GM21367 (cell line): ENCODE results near the gene RNF144B.
"Not testable (repeated sequence)": the region's sequence is repeated elsewhere in the genome, so short reads cannot be mapped to it uniquely, and the experiment has no call there.

ENCODE experiments used
- ATAC-seq: cut with Tn5 transposase; IDR thresholded peaks from one replicate; pipeline ENCODE4 v1.9.1; 2021; ENCODE audit not compliant: unreplicated experiment

The RNF144B gene

GRCh38 chr6:18439581-18439980, 52.4 kb downstream of the RNF144B start:
- no peak for ATAC-seq

DNA sequence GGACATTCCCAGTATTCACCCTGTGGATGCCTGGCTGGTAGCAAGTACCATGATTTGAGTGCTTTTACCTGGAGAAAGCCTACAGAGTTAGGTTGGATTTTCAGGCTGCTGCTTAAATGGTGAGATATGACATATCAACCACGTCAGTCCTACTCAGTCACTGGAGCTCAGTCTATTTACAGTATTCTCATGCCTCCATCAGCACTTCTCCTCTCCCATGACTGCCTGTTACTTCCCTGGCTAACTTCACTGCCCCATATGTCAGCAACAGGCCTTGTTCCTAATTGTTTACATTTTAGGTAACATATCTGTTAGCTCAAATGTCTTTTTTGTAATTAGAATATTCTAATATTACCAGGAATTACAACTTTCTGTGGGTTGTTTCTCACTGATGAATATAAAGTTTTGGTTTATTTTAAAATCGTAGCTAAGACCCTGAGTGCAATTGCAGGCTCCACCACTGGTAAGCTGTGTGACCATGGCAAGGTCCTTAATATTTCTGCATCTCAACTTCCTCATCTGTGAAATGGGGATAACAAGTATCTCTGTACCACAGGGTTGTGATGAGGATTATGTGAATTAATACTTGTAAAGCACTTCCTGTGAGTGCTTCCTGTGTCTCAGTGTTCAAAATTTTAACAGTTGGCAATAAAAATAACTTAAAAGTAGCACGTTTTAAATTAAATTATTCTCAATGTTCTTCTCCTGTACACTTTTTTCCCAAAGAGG, 54.3 kb downstream of the RNF144B start:
- no peak for ATAC-seq

GRCh38 chr6:18444111-18444510, 57.0 kb downstream of the RNF144B start:
- ATAC-seq: no peak

DNA sequence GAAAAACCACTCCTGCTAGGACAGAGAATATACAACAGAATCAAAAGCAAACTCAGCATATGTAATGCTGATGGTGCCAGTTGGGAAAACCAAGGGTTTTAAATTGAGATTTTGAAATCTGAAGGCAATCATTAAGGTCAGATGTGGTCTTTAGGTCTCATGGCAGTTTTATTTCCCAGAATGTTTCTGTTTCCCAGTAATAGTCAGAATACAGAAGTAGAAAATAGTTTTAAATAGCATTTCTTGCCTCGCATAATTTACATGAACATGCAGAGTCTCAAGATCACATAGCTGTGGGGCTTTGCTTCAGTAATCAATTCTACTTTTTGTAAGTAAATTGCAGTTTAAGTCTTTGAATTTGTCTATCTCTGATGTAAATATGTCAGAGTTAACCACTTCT, 58.1 kb downstream of the RNF144B start:
- ATAC-seq: no peak

- ATAC-seq: no peak
Measured at GRCh38 chr6:18446771-18447170, 59.6 kb downstream of the RNF144B start.

GRCh38 chr6:18447552-18447951, 60.4 kb downstream of the RNF144B start:
- ATAC-seq: no peak

DNA sequence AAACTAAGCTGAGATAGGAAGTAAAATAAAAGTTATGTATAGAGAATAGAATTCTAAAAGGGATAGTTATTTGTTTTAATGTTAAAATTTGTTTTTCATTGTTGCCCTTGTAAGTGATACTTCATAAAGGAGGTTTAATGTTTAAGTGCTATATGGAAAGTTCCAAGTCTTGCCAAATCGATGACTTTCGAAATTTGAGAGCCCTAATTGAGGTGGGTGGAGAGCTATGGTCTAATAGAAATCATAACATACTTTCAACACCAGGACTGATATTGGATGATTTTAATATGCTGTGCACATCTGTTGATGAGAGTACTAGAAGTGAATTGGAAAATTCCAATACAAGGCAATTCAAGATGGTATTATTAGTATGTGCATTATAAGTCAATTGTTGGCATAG, 64.6 kb downstream of the RNF144B start:
- no peak for ATAC-seq

- ATAC-seq: no peak
Measured at GRCh38 chr6:18454446-18454845, 67.3 kb downstream of the RNF144B start.

GRCh38 chr6:18457065-18457737, 70.1 kb downstream of the RNF144B start:
- no peak for ATAC-seq

GRCh38 chr6:18458086-18458485, 70.9 kb downstream of the RNF144B start:
- not testable (repeated sequence) for ATAC-seq

GRCh38 chr6:18463429-18463828, 76.3 kb downstream of the RNF144B start:
- no peak for ATAC-seq

GRCh38 chr6:18464176-18464575, 77.0 kb downstream of the RNF144B start:
- ATAC-seq: no peak

DNA sequence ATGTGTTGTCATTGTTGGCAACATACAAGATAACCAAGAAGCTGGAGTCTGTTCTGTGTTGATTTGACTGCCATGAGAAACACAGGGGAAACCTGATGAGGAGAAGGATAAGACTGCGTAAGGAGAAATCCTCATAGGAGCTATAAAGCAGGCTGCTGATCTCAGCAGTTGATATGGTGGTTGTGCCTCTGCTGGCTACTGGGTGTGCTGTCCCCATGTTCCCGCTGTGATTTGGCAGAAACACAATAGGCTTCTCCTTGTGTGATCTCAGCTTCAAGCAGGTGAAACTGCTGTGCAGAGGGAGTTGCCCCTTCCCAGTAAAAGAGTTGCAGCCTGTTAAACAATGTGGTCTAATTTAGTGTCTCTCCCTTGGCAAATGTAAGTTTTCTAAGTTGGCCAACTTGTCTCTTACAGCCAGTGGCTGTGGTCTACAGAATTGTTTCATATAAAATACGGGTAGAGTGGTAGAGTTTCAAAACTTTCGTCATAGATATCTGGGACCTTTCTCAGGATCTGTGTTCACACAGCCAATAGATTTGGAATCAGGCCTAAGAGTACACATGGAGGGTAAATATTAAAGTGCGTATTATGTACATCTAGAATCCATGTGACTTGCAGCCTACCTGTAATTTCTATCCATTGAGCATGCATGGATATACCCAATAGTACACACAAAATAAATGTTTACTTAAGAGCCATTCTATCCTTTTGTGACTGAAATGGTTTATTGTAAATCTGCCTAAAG, 78.4 kb downstream of the RNF144B start:
- ATAC-seq: no peak

DNA sequence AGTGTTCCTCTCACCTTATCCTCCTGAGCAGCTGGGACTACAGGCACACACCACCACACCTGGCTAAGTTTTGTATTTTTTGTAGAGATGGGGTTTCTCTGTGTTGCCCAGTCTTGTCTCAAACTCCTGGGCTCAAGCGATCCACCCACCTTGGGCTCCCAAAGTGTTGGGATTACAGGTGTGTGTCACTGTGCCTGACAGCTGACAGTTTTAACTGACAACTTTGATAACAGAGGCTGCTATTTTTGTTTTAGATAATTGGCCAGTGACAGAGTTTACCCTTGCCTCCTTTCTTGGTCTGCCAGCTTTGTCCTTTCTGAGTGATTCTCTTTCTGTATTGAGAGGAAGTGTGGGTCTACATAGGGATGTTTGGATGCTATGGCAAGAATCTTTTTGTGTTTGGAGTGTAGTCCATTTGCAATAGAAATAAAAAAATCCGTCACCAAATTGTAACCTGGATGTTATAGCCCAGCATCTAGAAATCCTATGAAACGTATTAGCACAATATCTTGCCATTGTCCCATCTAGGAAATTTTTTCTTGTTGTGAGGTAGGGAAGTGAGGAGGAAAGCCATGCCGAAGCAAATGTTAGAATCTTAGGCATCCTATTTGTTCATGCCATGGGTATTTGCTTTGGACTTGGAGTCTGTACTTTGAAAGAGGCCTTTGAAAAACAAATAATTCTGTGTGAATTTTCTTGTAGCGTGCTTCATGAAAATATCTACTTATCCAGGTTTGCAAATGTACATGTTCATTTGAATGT, 80.8 kb downstream of the RNF144B start:
- no peak for ATAC-seq

DNA sequence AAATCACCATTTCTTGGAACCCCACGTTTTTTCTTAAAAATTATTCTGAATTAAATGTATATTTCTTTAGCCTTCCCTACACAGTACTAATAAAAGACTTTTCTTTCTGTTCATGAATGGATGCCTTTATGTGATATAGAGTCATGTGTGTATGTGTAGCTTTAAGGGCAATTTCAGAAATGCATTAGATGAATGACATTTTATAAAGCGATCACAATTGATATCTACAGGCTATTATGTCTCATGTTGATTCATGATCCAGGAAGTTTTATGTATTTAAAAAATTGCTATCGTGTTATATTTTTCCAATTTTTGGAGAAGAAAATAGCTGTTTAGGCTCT, 81.3 kb downstream of the RNF144B start:
- ATAC-seq: no peak

GRCh38 chr6:18469536-18469935, 82.4 kb downstream of the RNF144B start:
- no peak for ATAC-seq

- ATAC-seq: no peak
Measured at GRCh38 chr6:18471232-18471964, 84.2 kb downstream of the RNF144B start.

DNA sequence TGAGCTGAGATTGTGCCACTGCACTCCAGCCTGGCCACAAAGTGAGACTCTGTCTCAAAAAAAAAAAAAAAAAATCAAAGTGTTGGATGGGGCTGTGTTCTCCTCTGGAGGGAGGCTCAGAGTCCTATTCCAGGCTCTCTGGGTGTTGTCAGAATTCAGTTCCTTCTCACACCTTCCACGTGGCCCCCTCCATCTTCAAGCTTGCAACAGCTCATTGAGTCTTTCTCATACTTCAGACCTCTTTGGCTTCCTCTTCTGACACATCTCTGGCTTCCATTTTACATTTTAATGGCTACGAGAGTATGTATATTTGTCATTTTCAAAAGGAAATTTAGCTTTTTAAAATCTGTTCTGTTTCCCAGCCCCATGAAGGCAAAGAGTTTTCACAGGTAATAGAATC, 85.8 kb downstream of the RNF144B start:
- ATAC-seq: no peak

- no peak for ATAC-seq
Measured at GRCh38 chr6:18473755-18474154, 86.6 kb downstream of the RNF144B start.

DNA sequence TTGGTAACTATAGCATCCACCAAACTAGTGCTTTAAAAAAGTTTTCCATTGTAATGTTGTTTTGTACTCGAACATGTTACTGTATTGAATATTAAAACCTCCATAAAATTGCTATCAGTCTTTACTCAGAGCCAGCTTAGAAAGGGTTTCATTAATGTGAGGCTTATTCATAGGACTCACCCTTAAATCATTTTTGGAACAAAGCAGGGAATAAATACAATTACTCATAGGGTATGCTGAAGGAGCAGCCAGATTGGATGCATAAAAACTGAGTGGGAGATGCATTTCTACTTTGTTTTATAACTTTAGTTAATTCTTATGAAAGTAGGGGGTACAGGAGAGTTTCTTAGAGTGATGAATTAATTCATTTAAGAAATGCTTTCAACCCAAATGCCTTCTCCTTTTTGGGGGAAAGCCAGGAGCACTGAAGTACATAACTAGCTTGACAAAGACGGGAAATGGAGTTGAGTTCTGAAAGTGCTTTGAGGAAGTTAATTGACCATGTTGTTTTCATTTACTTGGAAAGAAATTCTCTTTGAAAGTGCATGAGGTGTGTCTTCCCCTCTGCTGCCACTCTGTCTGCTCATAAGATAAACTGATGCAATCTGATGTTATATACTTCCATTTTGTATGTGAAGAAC, 90.3 kb downstream of the RNF144B start:
- no peak for ATAC-seq
